G401.6 (cell line): ENCODE results near the gene GUCA1A.
"Not testable (repeated sequence)": the region's sequence is repeated elsewhere in the genome, so short reads cannot be mapped to it uniquely, and the experiment has no call there.

ENCODE experiments used
- FAIRE-seq: peaks from 2 replicates; lab custom pipeline; 2012; peaks lifted over from hg19 to GRCh38; lab: Jason Lieb, UNC

Gene GUCA1A

GRCh38 chr6:42211726-42212125, 38.6 kb downstream of the GUCA1A start:
- no peak for FAIRE-seq

- no peak for FAIRE-seq
Observed at GRCh38 chr6:42212442-42212841, 39.3 kb downstream of the GUCA1A start.

GRCh38 chr6:42216495-42216894, 43.3 kb downstream of the GUCA1A start:
- FAIRE-seq, result not testable (repeated sequence)

- peak; percentile 33 for FAIRE-seq
Observed at GRCh38 chr6:42217157-42217518, 44.0 kb downstream of the GUCA1A start.

GRCh38 chr6:42217519-42218367, 44.6 kb downstream of the GUCA1A start, which contains the start of gene MRPS10:
Gene MRPS10 (minus strand): TSS chr6:42217861. CDS start chr6:42217849, 12 bp downstream.
- FAIRE-seq, result peak; percentile 98

GRCh38 chr6:42220807-42221206, 47.6 kb downstream of the GUCA1A start:
- no peak for FAIRE-seq

- no peak for FAIRE-seq
Observed at GRCh38 chr6:42221546-42221945, 48.4 kb downstream of the GUCA1A start.

- no peak for FAIRE-seq
Observed at GRCh38 chr6:42222448-42222847, 49.3 kb downstream of the GUCA1A start.

GRCh38 chr6:42224222-42225028, 51.3 kb downstream of the GUCA1A start:
- FAIRE-seq, result peak; percentile 80

GRCh38 chr6:42225029-42225339, 51.8 kb downstream of the GUCA1A start:
- FAIRE-seq, result peak; percentile 66

- FAIRE-seq, result peak; percentile 68
Observed at GRCh38 chr6:42225419-42225818, 52.3 kb downstream of the GUCA1A start.

- no peak for FAIRE-seq
Observed at GRCh38 chr6:42226161-42226611, 53.0 kb downstream of the GUCA1A start.

GRCh38 chr6:42226645-42227143, 53.5 kb downstream of the GUCA1A start:
- FAIRE-seq, result peak; percentile 97

GRCh38 chr6:42227173-42227850, 54.1 kb downstream of the GUCA1A start:
- FAIRE-seq, result no peak

- FAIRE-seq, result no peak
Observed at GRCh38 chr6:42228305-42228704, 55.1 kb downstream of the GUCA1A start.
